GM04503 (cell line): ENCODE results near the gene TMC1.

ENCODE experiments used
- DNase-seq: peaks from one replicate; pipeline ENCODE4 v3.0.0-alpha.2; 2012; ENCODE audit warnings: low read depth

Gene TMC1

DNA sequence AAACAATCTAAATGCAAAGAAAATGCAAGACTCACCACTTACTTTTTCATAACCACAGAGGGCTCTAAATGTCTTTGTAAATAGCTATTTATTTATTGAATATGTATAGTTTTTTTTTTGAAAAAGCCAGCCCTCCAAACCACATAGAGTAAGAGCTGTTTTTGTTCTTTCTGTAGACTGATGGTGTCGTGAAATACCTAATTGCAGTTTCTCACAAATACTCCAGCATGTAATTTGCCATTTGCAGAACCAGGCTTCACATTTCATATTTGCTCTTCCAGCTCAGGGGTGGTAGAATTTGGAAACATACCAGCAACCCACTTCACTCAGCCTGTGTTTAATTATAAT lies 159.8 kb downstream of the TMC1 start:
- no peak for DNase-seq

DNA sequence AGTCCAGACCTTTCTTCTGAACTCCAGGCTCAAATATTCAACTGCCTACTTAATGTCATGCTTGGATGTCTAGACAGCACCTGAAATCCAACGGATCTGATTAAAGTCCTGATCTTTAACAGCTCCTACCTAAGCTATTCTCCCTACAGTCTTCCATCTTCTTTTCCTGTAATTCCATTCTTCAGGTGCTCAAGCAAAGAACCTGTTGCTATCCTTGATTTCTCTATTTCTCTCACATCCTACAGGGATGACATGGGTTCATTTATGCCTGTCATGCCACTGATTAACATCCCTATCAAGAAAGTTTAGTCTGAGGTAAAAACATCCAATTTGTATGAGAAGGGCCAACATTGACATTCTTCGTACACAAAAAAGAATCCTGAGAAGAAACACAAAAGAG lies 163.2 kb downstream of the TMC1 start:
- DNase-seq, result no peak

DNA sequence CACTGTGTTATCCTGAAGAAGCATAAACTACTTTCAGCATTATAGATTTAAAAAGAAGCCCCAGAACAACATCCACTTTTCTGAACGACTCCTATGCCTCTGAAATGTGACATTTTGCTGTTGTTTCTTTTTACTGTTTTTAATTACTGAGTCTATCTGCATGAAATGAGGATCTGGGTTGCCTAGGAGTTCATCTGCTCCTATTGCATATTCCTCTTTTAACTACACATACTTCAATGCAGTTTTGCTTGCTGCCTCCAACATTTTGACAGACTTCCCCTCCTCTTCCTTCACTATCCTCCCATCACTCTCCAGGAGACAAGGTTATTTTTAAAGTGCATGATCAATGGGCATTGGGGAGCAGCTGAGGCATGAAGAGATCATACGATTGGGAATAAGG lies 164.5 kb downstream of the TMC1 start:
- no peak for DNase-seq

DNA sequence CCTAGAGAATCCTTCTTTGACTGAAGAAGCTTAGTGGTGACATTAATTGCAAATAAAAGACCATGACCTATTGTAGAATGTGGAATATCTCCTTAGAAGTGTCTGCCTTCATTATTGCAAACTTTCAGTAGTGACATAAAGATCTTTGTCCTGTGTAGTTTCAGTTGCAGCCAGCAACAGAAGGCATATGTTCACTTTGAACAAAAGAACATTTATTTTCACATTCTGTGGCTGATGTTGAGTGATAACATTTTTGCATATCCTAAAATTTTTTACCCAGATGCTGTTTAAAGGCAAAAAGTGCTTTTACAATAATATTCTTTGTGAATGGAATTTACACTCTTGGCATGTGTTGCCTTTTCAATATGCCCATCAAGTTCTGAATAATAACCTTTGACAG lies 165.9 kb downstream of the TMC1 start:
- no peak for DNase-seq

GRCh38 chr9:72691671-72692070 lies 170.3 kb downstream of the TMC1 start:
- no peak for DNase-seq

DNA sequence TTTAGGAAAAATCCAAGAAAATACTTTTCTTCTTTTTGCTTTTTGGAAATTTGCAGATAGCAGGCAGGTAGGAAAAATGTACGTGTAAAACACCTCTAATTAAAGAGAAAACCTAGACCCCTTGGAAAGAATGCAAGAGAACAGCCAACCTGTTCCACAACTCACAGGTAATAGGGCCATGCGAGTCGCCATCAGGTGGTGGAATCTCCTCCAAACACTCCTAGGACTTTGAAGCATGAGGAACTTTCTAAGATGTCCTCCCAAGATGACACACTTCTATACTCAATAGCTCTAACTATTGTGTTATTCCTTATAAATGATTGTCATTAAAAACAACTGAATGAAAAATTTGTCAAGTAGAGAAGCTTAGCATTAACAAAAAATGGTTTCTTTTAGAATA lies 174.0 kb downstream of the TMC1 start:
- no peak for DNase-seq

GRCh38 chr9:72696511-72696910 lies 175.1 kb downstream of the TMC1 start:
- DNase-seq, result no peak

GRCh38 chr9:72701510-72701909 lies 180.1 kb downstream of the TMC1 start:
- no peak for DNase-seq

GRCh38 chr9:72703574-72703973 lies 182.2 kb downstream of the TMC1 start:
- peak; percentile 21 for DNase-seq

- no peak for DNase-seq
These were observed 183.4 kb downstream of the TMC1 start for GRCh38 chr9:72704688-72705375.

GRCh38 chr9:72718503-72718902 lies 197.1 kb downstream of the TMC1 start:
- DNase-seq, result no peak

GRCh38 chr9:72721067-72721466 lies 199.7 kb downstream of the TMC1 start:
- DNase-seq, result no peak

DNA sequence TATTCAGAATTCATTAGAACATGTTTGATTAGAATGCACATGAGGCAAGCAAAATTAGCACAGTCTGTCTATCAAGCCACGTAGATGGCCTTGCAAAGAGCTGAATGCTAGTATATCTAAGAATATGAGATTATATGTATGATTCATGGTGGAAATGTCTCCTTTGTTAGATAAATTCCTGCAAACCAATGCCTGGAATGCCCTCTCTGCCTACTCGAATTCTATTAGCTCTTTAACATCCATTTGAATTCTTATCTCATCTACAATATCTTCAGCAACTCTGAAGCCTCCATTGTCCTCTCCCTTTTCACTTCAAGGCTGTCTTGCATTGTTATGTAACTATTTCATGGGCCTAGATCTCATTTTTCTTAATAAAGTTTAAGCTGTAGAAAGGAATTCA lies 205.5 kb downstream of the TMC1 start:
- no peak for DNase-seq

- no peak for DNase-seq
These were observed 206.8 kb downstream of the TMC1 start for GRCh38 chr9:72728031-72728770.

- no peak for DNase-seq
These were observed 212.5 kb downstream of the TMC1 start for GRCh38 chr9:72733895-72734294.

- DNase-seq, result no peak
These were observed 213.2 kb downstream of the TMC1 start for GRCh38 chr9:72734631-72735030.

DNA sequence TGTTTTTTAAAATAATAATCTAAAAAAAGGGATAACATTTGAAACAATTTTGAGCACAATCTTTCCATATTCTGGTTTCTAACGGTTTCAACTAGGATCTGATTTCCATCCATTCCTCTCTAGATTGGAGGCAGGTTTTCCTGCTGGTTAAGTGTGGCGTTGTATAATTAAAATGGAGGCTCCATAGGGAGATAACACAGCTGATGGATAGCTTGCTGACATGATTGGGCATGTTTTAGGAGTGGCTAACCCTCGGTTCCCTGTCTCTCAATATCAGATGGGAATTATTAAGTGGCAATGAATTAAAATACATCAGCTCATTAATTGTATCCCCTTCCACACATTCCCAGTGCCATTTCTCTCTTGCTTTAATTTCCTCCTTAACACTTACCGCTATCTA lies 222.4 kb downstream of the TMC1 start:
- no peak for DNase-seq

DNA sequence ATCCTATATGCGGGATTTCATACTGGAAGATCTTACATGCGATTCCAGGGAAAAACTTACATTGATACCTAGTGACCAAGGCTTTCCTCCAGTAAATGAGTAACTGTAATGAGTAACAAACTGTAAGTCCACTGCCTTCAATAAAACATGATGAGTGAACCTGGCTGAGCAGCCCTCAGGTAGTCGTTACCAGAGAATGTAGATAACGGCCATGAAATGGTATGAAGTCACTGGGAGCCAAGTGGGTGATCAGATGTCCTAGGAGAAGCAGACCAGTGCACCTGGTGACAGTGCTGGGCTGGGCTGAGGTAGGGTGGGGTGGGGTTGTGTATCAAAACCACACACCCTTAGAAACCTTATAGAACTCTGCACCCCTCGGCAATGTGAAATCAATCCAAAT lies 227.9 kb downstream of the TMC1 start:
- DNase-seq, result no peak

GRCh38 chr9:72751541-72751940 lies 230.1 kb downstream of the TMC1 start:
- no peak for DNase-seq

- DNase-seq, result no peak
These were observed 232.0 kb downstream of the TMC1 start for GRCh38 chr9:72753266-72753893.

DNA sequence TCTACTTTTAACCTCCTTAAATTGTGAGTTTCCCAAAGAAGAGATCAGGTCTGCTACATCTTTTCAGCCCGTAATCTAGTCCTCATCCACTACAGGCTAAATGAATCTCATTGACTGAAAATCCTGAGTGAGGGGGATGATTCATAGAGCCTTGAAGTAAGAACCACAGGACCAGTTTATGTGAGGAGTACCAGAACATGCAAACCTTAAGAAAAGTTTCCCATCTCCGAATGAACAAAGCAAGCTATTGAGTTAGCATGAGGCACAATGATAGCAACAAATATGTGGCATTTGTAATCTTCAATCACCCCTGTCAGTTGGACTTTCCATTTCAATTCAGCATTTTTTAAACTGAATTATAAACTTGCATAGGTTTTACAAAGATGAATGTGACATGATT lies 234.4 kb downstream of the TMC1 start:
- no peak for DNase-seq

DNA sequence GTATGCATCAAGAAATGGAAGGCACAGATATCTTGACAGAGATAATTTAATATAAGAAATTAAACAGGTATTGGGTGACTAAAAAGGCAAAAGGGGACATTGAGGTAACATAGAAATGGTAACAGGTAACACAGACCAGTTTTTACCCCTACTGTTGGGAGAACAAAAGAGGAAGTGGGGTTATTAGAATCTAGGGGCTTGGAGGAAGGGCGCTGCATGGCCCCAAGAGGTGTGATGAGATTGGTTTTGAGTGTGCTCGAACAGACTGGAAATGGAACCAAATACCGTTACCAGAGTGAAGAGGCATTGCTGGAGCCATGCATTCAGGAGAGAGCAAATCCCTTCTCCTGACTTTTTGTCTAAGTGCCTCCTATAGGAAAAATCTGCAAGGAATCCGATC lies 237.5 kb downstream of the TMC1 start:
- no peak for DNase-seq

- no peak for DNase-seq
These were observed 241.6 kb downstream of the TMC1 start for GRCh38 chr9:72763022-72763421.

- no peak for DNase-seq
These were observed 248.1 kb downstream of the TMC1 start for GRCh38 chr9:72769546-72769945.
